H1 (cell line): Measurements from ENCODE around the gene PACS1.

Experiments used
- CTCF ChIP-seq, 3 experiments: IDR thresholded peaks; 1 replicate in 2 of 3; 2 replicates in 1 of 3; pipeline versions ENCODE4 v1.5.1 to v1.6.1; 2011; ENCODE audit warnings: low read length in 3 of 3, mild to moderate bottlenecking in 3 of 3, inconsistent platforms in 2 of 3, low read depth in 1 of 3, moderate library complexity in 1 of 3; ENCODE audit not compliant: insufficient read depth in 1 of 3; ENCODE audit errors: control extremely low read depth in 1 of 3
- POLR2AphosphoS5 ChIP-seq: IDR thresholded peaks from 2 replicates; pipeline ENCODE4 v1.6.1; 2011; ENCODE audit warnings: low read depth, low read length

- no peak for TF ChIP-seq POLR2AphosphoS5
- TF ChIP-seq CTCF (IDR thresholded peaks at IDR 0.05; ENCODE audit: control extremely low read depth in 1 of 3, insufficient read depth in 1 of 3, low read depth in 1 of 3, low read length in 3 of 3): no peak
These were observed 146.8 kb downstream of the PACS1 start for GRCh38 chr11:66216911-66217310.
